Stimulated activated CD4-positive, alpha-beta T cell treated with anti-CD3 and anti-CD28 coated beads, Interleukin-1b, Interleukin-23, amount 100 ng/mL, for 24 hours (primary cell): Measurements from ENCODE around the gene RNU6-8.

Experiments used
- DNase-seq, 4 experiments: peaks; one replicate each; pipeline ENCODE4 v3.0.0-alpha.2; 2020; ENCODE audit warnings: low read depth in 4 of 4, low spot score in 1 of 4

RNU6-8 gene

GRCh38 chr14:32202998-32203882, at the start of gene RNU6-8:
RNU6-8 (minus strand) TSS chr14:32203269.
- peak; percentile 62 to 79 (median 71) for DNase-seq

GRCh38 chr14:32252030-32252670, 49.1 kb upstream of the RNU6-8 start:
- peak in 3 of 4 experiments; percentile 6 to 26 (median 6) for DNase-seq

- no peak for DNase-seq
These were observed 48.5 kb upstream of the RNU6-8 start for GRCh38 chr14:32251530-32251929.

GRCh38 chr14:32250681-32251080, 47.6 kb upstream of the RNU6-8 start:
- DNase-seq: no peak

- no peak for DNase-seq
These were observed 46.7 kb upstream of the RNU6-8 start for GRCh38 chr14:32249780-32250179.

- no peak for DNase-seq
These were observed 46.3 kb upstream of the RNU6-8 start for GRCh38 chr14:32249371-32249770.

GRCh38 chr14:32246751-32247150, 43.7 kb upstream of the RNU6-8 start:
- DNase-seq: no peak

- no peak for DNase-seq
These were observed 41.3 kb upstream of the RNU6-8 start for GRCh38 chr14:32244404-32244803.

- DNase-seq: no peak
These were observed 30.2 kb upstream of the RNU6-8 start for GRCh38 chr14:32233260-32233659.

GRCh38 chr14:32232481-32232880, 29.4 kb upstream of the RNU6-8 start:
- no peak for DNase-seq

GRCh38 chr14:32230695-32231280, 27.7 kb upstream of the RNU6-8 start:
- no peak for DNase-seq

- no peak for DNase-seq
These were observed 27.1 kb upstream of the RNU6-8 start for GRCh38 chr14:32230181-32230580.

- no peak for DNase-seq
These were observed 23.0 kb upstream of the RNU6-8 start for GRCh38 chr14:32226056-32226455.

GRCh38 chr14:32225378-32225920, 22.4 kb upstream of the RNU6-8 start:
- DNase-seq: no peak

- DNase-seq: no peak
These were observed 21.8 kb upstream of the RNU6-8 start for GRCh38 chr14:32224737-32225377.

GRCh38 chr14:32217301-32217700, 14.2 kb upstream of the RNU6-8 start:
- DNase-seq: no peak

GRCh38 chr14:32212833-32213232, 9.8 kb upstream of the RNU6-8 start:
- DNase-seq: no peak

GRCh38 chr14:32211068-32211404, 8.0 kb upstream of the RNU6-8 start:
- no peak for DNase-seq

- no peak for DNase-seq
These were observed 6.4 kb upstream of the RNU6-8 start for GRCh38 chr14:32209471-32209870.

- DNase-seq: no peak
These were observed 5.4 kb upstream of the RNU6-8 start for GRCh38 chr14:32208490-32208889.

GRCh38 chr14:32206552-32206951, 3.5 kb upstream of the RNU6-8 start:
- no peak for DNase-seq
